ENCODE measurements around the gene LOX.
A peak's percentile ranks its signal among the peaks of the same experiment; 100 is the strongest.

The LOX gene

GRCh38 chr5:122112063-122112462 is 34.0 kb upstream of the LOX start:
- no peak for TF ChIP-seq CTCF (IDR thresholded peaks at IDR 0.05; ENCODE audit: control insufficient read depth, extremely low read depth, insufficient read depth)
- H3K4me3 ChIP-seq (ENCODE audit: low read depth, low read length) = no peak overlapping the region
- no peak for DNase-seq (ENCODE audit: low read depth)

GRCh38 chr5:122111460-122111859 is 33.4 kb upstream of the LOX start:
- no peak for TF ChIP-seq CTCF (IDR thresholded peaks at IDR 0.05; ENCODE audit: control insufficient read depth, extremely low read depth, insufficient read depth)
- H3K4me3 ChIP-seq (ENCODE audit: low read depth, low read length) = no peak overlapping the region
- DNase-seq (ENCODE audit: low read depth) = no peak

- DNase-seq (ENCODE audit: low read depth) = peak; percentile 51
- TF ChIP-seq CTCF (IDR thresholded peaks at IDR 0.05; ENCODE audit: control insufficient read depth, extremely low read depth, insufficient read depth) = no peak
- no peak overlapping the region for H3K4me3 ChIP-seq (ENCODE audit: low read depth, low read length)
These were observed 32.9 kb upstream of the LOX start for GRCh38 chr5:122110987-122111386.

- TF ChIP-seq CTCF (IDR thresholded peaks at IDR 0.05; ENCODE audit: control insufficient read depth, extremely low read depth, insufficient read depth) = no peak
- DNase-seq (ENCODE audit: low read depth) = no peak
- H3K4me3 ChIP-seq (ENCODE audit: low read depth, low read length) = no peak overlapping the region
These were observed 29.0 kb upstream of the LOX start for GRCh38 chr5:122107016-122107415.

GRCh38 chr5:122105909-122106308 is 27.9 kb upstream of the LOX start:
- H3K4me3 ChIP-seq (ENCODE audit: low read depth, low read length) = no peak overlapping the region
- DNase-seq (ENCODE audit: low read depth) = no peak
- no peak for TF ChIP-seq CTCF (IDR thresholded peaks at IDR 0.05; ENCODE audit: control insufficient read depth, extremely low read depth, insufficient read depth)

GRCh38 chr5:122102825-122103224 is 24.8 kb upstream of the LOX start:
- no peak overlapping the region for H3K4me3 ChIP-seq (ENCODE audit: low read depth, low read length)
- TF ChIP-seq CTCF (IDR thresholded peaks at IDR 0.05; ENCODE audit: control insufficient read depth, extremely low read depth, insufficient read depth) = no peak
- DNase-seq (ENCODE audit: low read depth) = no peak

- peak; percentile 76 for TF ChIP-seq CTCF (IDR thresholded peaks at IDR 0.05; ENCODE audit: control insufficient read depth, extremely low read depth, insufficient read depth)
- DNase-seq (ENCODE audit: low read depth) = no peak
- H3K4me3 ChIP-seq (ENCODE audit: low read depth, low read length) = no peak overlapping the region
These were observed 23.7 kb upstream of the LOX start for GRCh38 chr5:122101636-122102285.
